Measurements from ENCODE around the gene LLPH. TPM values are rescaled to one million over a fixed set of nuclear protein-coding genes. Genes with fewer than 3 reads are reported as not detected.

The LLPH gene
- total RNA-seq, 2 donors from 2014 or later: 1.3 to 2.9 TPM

- intact Hi-C loops (cut with DNase I): no loop called here
- TF ChIP-seq POLR2A (IDR thresholded peaks at IDR 0.05) (no peak), CTCF (IDR thresholded peaks at IDR 0.05) (no peak)
- no peaks in the 10 kb centered on the region for H3K36me3 ChIP-seq (replicated peaks in 1 of 2; ENCODE audit: insufficient read depth in 1 of 2, low read depth in 2 of 2)
- H3K27me3 ChIP-seq: no peaks in the 10 kb centered on the region
- no peak for DNase-seq
- no peak overlapping the region for H3K4me3 ChIP-seq
- H3K4me1 ChIP-seq: no peaks in the 10 kb centered on the region
- ATAC-seq: no peak
- 97 to 100% methylated on average over 2 of the region's 2 CpGs for WGBS, 2 donors
- H3K9me3 ChIP-seq: no peaks in the 10 kb centered on the region
- H3K27ac ChIP-seq: no peak overlapping the region
Observed at GRCh38 chr12:66156654-66157053, 26.1 kb upstream of the LLPH start.

GRCh38 chr12:66154776-66155175 is 24.2 kb upstream of the LLPH start:
- Histone ChIP-seq H3K27ac (no peak overlapping the region), H3K4me1 (no peaks in the 10 kb centered on the region), H3K9me3 (no peaks in the 10 kb centered on the region), H3K4me3 (no peak overlapping the region), H3K27me3 (no peaks in the 10 kb centered on the region), H3K36me3 (replicated peaks in 1 of 2; ENCODE audit: insufficient read depth in 1 of 2, low read depth in 2 of 2) (no peaks in the 10 kb centered on the region)
- TF ChIP-seq CTCF (IDR thresholded peaks at IDR 0.05) (no peak), POLR2A (IDR thresholded peaks at IDR 0.05) (no peak)
- no peak for ATAC-seq
- no peak for DNase-seq
- intact Hi-C loops (cut with DNase I): no loop called here

DNA sequence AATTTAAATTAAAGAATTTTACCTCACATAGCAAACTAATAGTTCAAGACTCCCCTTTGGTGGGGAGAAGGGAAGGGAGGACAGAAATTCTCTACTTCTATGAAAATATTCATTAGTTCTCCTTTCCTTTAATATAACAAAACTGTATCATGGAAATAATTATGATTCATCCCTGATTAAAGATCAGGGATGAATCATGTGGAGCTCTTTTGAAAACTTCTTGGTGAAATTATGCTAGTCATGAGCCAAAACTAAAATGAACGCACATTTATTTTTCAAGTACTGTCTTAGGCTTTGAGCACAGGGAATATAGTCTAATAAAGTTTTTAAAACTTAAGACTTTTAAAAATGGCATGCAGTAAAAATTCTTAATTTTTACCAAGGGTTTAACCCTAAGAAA is 22.2 kb upstream of the LLPH start:
- ATAC-seq (no peak), DNase-seq (no peak)
- 82 to 89% methylated on average over 1 of the region's 1 CpG for WGBS, 2 donors
- H3K9me3 ChIP-seq: no peaks in the 10 kb centered on the region
- intact Hi-C loops (cut with DNase I): no loop called here
- H3K27me3 ChIP-seq: no peaks in the 10 kb centered on the region
- peaks cover 0 to 3% of the 10 kb centered on the region in 2 donors for H3K36me3 ChIP-seq (replicated peaks in 1 of 2; ENCODE audit: insufficient read depth in 1 of 2, low read depth in 2 of 2)
- TF ChIP-seq CTCF (IDR thresholded peaks at IDR 0.05) (no peak), POLR2A (IDR thresholded peaks at IDR 0.05) (no peak)
- H3K4me3 ChIP-seq: no peak overlapping the region
- no peaks in the 10 kb centered on the region for H3K4me1 ChIP-seq
- no peak overlapping the region for H3K27ac ChIP-seq

GRCh38 chr12:66149702-66150398 is 19.3 kb upstream of the LLPH start:
- no peak for ATAC-seq
- intact Hi-C loops (cut with DNase I): no loop called here
- peaks cover 3% of the 10 kb centered on the region for H3K4me1 ChIP-seq
- DNase-seq: peak in 3 of 4 donors; percentile 33 to 66 (median 47)
- H3K27ac ChIP-seq: no peak overlapping the region
- no peak overlapping the region for H3K4me3 ChIP-seq
- WGBS, 2 donors: 78 to 83% methylated on average over 5 of the region's 5 CpGs
- no peaks in the 10 kb centered on the region for H3K27me3 ChIP-seq
- TF ChIP-seq CTCF (IDR thresholded peaks at IDR 0.05) (no peak), POLR2A (IDR thresholded peaks at IDR 0.05) (no peak)
- peaks cover 0 to 3% of the 10 kb centered on the region in 2 donors for H3K36me3 ChIP-seq (replicated peaks in 1 of 2; ENCODE audit: insufficient read depth in 1 of 2, low read depth in 2 of 2)
- no peaks in the 10 kb centered on the region for H3K9me3 ChIP-seq
